ENCODE data around the gene UNCX. TPM values are rescaled to one million over a fixed set of nuclear protein-coding genes. Genes with fewer than 3 reads are reported as not detected.

UNCX gene
- total RNA-seq, 2 experiments from 2014 or later: not detected

- Histone ChIP-seq H3K27ac (ENCODE audit: low read depth in 1 of 2, low read length in 2 of 2) (no peak overlapping the region), H3K27me3 (ENCODE audit: control insufficient read depth in 1 of 2, insufficient read depth in 2 of 2, low read length in 2 of 2) (peaks cover 14 to 27% of the 10 kb centered on the region in 2 experiments), H3K36me3 (ENCODE audit: insufficient read depth, low read length) (no peaks in the 10 kb centered on the region), H3K4me1 (ENCODE audit: insufficient read depth, low read length) (no peaks in the 10 kb centered on the region), H3K9me3 (ENCODE audit: control insufficient read depth in 1 of 2, insufficient read depth in 1 of 2, low read length in 2 of 2) (peaks cover 0 to 67% of the 10 kb centered on the region in 2 experiments), H3K4me3 (ENCODE audit: low read length) (no peak overlapping the region)
- Mint-ChIP-seq H3K36me3 (ENCODE audit: low read depth) (no peaks in the 10 kb centered on the region), H3K4me1 (ENCODE audit: low read depth) (no peaks in the 10 kb centered on the region), H3K27me3 (peaks cover 17% of the 10 kb centered on the region), H3K27ac (no peak overlapping the region), H3K4me3 (no peak overlapping the region), H3K9me3 (peaks cover 4% of the 10 kb centered on the region)
- ATAC-seq (ENCODE audit: poor library complexity): no peak
- ChIA-PET CTCF (no interaction called here), POLR2A (no interaction called here)
- DNase-seq: no peak
- intact Hi-C loops (cut with DNase I, micrococcal nuclease): no loop called here
- TF ChIP-seq CTCF (IDR thresholded peaks at IDR 0.05): no peak
Observed at GRCh38 chr7:1274121-1274875, 41.6 kb downstream of the UNCX start.

- Histone ChIP-seq H3K27ac (ENCODE audit: low read depth in 1 of 2, low read length in 2 of 2) (no peak overlapping the region), H3K4me1 (ENCODE audit: insufficient read depth, low read length) (no peaks in the 10 kb centered on the region), H3K4me3 (ENCODE audit: low read length) (no peak overlapping the region), H3K9me3 (ENCODE audit: control insufficient read depth in 1 of 2, insufficient read depth in 1 of 2, low read length in 2 of 2) (peaks cover 0 to 60% of the 10 kb centered on the region in 2 experiments), H3K27me3 (ENCODE audit: control insufficient read depth in 1 of 2, insufficient read depth in 2 of 2, low read length in 2 of 2) (peaks cover 9 to 22% of the 10 kb centered on the region in 2 experiments), H3K36me3 (ENCODE audit: insufficient read depth, low read length) (no peaks in the 10 kb centered on the region)
- POLR2A ChIA-PET: no interaction called here
- ATAC-seq (ENCODE audit: poor library complexity): no peak
- intact Hi-C loops (cut with DNase I, micrococcal nuclease): no loop called here
- TF ChIP-seq CTCF (IDR thresholded peaks at IDR 0.05): no peak
- no peaks in the 10 kb centered on the region for H3K36me3 Mint-ChIP-seq (ENCODE audit: low read depth)
- H3K4me3 Mint-ChIP-seq: no peak overlapping the region
- CTCF ChIA-PET: no interaction called here
- peaks cover 20% of the 10 kb centered on the region for H3K27me3 Mint-ChIP-seq
- DNase-seq: no peak
- H3K9me3 Mint-ChIP-seq: peaks cover 4% of the 10 kb centered on the region
- H3K4me1 Mint-ChIP-seq (ENCODE audit: low read depth): no peaks in the 10 kb centered on the region
- no peak overlapping the region for H3K27ac Mint-ChIP-seq
Observed at GRCh38 chr7:1274876-1275375, 42.3 kb downstream of the UNCX start.

- DNase-seq (no peak), ATAC-seq (ENCODE audit: poor library complexity) (no peak)
- no peaks in the 10 kb centered on the region for H3K36me3 ChIP-seq (ENCODE audit: insufficient read depth, low read length)
- no peak overlapping the region for H3K4me3 ChIP-seq (ENCODE audit: low read length)
- CTCF ChIA-PET: no interaction called here
- Mint-ChIP-seq H3K27ac (no peak overlapping the region), H3K9me3 (peaks cover 4% of the 10 kb centered on the region), H3K36me3 (ENCODE audit: low read depth) (no peaks in the 10 kb centered on the region), H3K4me1 (ENCODE audit: low read depth) (no peaks in the 10 kb centered on the region), H3K27me3 (peaks cover 21% of the 10 kb centered on the region), H3K4me3 (no peak overlapping the region)
- TF ChIP-seq CTCF (IDR thresholded peaks at IDR 0.05): no peak
- H3K4me1 ChIP-seq (ENCODE audit: insufficient read depth, low read length): no peaks in the 10 kb centered on the region
- no peak overlapping the region for H3K27ac ChIP-seq (ENCODE audit: low read depth in 1 of 2, low read length in 2 of 2)
- H3K27me3 ChIP-seq (ENCODE audit: control insufficient read depth in 1 of 2, insufficient read depth in 2 of 2, low read length in 2 of 2): peaks cover 3 to 14% of the 10 kb centered on the region in 2 experiments
- POLR2A ChIA-PET: no interaction called here
- intact Hi-C loops (cut with DNase I, micrococcal nuclease): no loop called here
- H3K9me3 ChIP-seq (ENCODE audit: control insufficient read depth in 1 of 2, insufficient read depth in 1 of 2, low read length in 2 of 2): peaks cover 0 to 53% of the 10 kb centered on the region in 2 experiments
Observed at GRCh38 chr7:1275451-1276381, 43.0 kb downstream of the UNCX start.
